ENCODE measurements around the gene AXDND1.
"Not testable (repeated sequence)": the region's sequence is repeated elsewhere in the genome, so short reads cannot be mapped to it uniquely, and the experiment has no call there.

AXDND1 gene

DNA sequence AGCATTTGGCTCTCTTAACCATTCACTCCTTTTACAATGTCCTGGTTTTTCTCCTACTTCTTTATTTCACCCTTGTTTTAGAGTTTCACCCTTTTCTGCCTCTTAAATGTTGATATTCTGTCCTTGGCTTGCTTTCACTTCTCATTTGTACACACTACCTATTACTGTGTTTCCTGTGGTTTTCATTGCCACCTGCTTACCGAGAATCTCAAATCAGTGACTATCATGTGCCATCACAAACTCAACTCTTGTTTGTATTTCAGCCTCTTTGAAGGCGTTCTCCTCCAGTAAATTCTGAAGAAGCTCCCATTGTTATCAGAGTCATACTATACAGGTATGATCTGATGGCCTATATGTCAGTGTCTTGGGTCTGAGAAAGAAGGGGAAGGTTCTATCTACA, 144.3 kb downstream of the AXDND1 start:
- Histone ChIP-seq H3K27ac (no peak overlapping the region), H3K9me3 (no peaks in the 10 kb centered on the region), H3K4me3 (no peak overlapping the region), H3K4me1 (no peaks in the 10 kb centered on the region), H3K27me3 (no peaks in the 10 kb centered on the region), H3K36me3 (no peaks in the 10 kb centered on the region)
- intact Hi-C loops (cut with DNase I; ENCODE audit: low total_unique reads): no loop called here
- no peak for DNase-seq
- TF ChIP-seq, protein P1, sequence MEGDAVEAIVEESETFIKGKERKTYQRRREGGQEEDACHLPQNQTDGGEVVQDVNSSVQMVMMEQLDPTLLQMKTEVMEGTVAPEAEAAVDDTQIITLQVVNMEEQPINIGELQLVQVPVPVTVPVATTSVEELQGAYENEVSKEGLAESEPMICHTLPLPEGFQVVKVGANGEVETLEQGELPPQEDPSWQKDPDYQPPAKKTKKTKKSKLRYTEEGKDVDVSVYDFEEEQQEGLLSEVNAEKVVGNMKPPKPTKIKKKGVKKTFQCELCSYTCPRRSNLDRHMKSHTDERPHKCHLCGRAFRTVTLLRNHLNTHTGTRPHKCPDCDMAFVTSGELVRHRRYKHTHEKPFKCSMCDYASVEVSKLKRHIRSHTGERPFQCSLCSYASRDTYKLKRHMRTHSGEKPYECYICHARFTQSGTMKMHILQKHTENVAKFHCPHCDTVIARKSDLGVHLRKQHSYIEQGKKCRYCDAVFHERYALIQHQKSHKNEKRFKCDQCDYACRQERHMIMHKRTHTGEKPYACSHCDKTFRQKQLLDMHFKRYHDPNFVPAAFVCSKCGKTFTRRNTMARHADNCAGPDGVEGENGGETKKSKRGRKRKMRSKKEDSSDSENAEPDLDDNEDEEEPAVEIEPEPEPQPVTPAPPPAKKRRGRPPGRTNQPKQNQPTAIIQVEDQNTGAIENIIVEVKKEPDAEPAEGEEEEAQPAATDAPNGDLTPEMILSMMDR (IDR thresholded peaks at IDR 0.05): no peak

- no peak overlapping the region for H3K27ac ChIP-seq
- intact Hi-C loops (cut with DNase I; ENCODE audit: low total_unique reads): no loop called here
- no peaks in the 10 kb centered on the region for H3K27me3 ChIP-seq
- TF ChIP-seq, protein P1 (IDR thresholded peaks at IDR 0.05): no peak
- no peaks in the 10 kb centered on the region for H3K36me3 ChIP-seq
- no peaks in the 10 kb centered on the region for H3K4me1 ChIP-seq
- H3K4me3 ChIP-seq: no peak overlapping the region
- no peak for DNase-seq
- no peaks in the 10 kb centered on the region for H3K9me3 ChIP-seq
These were observed 151.4 kb downstream of the AXDND1 start for GRCh38 chr1:179516976-179517705.

DNA sequence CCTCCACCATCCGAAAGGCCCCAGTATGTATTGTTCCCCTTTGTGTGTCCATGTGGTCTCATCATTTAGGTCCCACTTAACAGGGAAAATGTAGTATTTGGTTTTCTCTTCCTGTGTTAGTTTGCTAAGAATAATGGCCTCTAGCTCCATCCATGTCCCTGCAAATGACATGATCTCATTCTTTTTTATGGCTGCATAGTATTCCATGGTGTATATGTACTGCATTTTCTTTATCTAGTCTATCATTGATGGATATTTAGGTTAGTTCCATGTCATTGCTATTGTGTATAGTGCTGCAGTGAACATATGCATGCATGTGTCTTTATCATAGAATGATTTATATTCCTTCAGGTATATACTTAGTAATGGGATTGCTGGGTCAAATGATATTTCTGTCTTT, 152.8 kb downstream of the AXDND1 start:
- intact Hi-C loops (cut with DNase I; ENCODE audit: low total_unique reads); H3K36me3 ChIP-seq; H3K27ac ChIP-seq; H3K9me3 ChIP-seq; H3K4me1 ChIP-seq; H3K27me3 ChIP-seq; H3K4me3 ChIP-seq; DNase-seq: not testable (repeated sequence)

DNA sequence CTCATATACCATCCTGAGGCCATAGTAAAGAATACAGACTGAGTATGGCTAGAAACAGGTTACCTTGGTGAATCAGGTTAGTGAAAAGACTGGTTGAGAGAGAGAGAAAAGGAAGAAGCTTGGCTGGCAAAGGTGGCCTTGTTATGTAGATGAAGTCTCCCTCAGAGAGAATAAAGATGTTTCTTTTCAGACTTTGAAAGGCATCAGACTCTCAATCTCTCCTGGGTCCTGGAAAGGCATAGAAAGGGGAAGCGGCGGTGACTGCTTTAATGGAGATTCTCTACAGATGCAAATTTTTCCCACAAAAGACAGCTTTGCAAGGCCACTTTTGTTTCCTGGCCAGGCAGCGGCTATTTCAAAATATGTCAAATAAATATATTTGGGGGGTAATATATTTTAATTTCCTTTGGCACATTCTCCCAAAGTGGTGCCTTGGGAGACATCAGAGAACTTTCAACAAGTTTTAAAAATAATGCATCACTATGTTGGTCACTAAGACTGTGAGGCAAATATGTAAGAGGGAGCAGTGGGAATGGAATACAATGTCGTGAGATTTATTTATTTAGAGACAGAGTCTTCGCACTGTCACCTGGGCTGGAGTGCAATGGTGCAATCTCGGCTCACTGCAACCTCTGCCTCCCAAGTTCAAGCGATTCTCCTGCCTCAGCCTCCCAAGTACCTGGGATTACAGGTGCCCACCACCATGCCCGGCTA, 163.9 kb downstream of the AXDND1 start:
- Histone ChIP-seq H3K4me3 (no peak overlapping the region), H3K4me1 (no peaks in the 10 kb centered on the region), H3K27ac (no peak overlapping the region), H3K27me3 (no peaks in the 10 kb centered on the region), H3K36me3 (no peaks in the 10 kb centered on the region), H3K9me3 (no peaks in the 10 kb centered on the region)
- intact Hi-C loops (cut with DNase I; ENCODE audit: low total_unique reads): no loop called here
- TF ChIP-seq, protein P1 (IDR thresholded peaks at IDR 0.05): no peak
- DNase-seq: no peak

DNA sequence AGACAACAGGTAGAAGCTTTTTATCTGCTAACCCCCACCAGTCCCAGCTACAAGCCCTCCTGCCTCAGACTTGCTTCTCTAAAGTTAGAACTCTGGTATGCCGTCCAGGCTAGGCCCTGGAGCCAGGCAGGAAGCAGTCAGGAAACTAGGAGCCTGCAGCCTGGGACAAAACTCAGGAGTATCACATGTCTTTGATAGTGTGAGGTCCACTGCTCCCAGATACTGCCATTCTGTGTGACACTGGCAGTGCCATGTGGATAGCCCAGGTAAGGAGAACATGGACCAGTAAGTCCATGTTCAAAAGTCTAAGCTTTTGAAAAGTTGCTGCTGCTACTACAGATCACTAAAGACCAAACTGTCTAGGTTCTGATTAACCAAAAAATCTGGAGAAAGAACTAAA, 164.6 kb downstream of the AXDND1 start:
- H3K27me3 ChIP-seq: no peaks in the 10 kb centered on the region
- H3K4me3 ChIP-seq: no peak overlapping the region
- no peaks in the 10 kb centered on the region for H3K4me1 ChIP-seq
- H3K27ac ChIP-seq: no peak overlapping the region
- H3K9me3 ChIP-seq: no peaks in the 10 kb centered on the region
- intact Hi-C loops (cut with DNase I; ENCODE audit: low total_unique reads): no loop called here
- no peaks in the 10 kb centered on the region for H3K36me3 ChIP-seq
- TF ChIP-seq, protein P1 (IDR thresholded peaks at IDR 0.05): no peak
- DNase-seq: no peak

DNA sequence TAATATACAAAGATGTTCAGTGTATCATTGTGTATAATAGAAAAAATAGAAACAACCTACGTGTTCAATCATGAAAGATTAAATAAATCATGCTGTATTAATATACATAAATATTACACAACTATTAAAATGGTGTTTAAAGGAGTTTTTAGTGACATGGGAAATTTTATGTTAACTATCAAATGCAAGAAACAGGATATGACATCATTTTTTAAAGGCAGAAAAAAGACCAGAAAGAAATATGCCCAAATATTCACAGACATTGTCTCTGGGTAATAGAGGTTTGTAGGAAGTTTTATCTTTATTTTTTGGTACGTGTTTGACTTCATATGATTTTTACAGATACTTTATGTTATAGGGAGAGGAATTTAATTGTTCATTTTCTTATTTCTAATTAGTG, 176.0 kb downstream of the AXDND1 start:
- Histone ChIP-seq H3K36me3 (no peaks in the 10 kb centered on the region), H3K27me3 (no peaks in the 10 kb centered on the region), H3K27ac (no peak overlapping the region), H3K4me1 (no peaks in the 10 kb centered on the region), H3K4me3 (no peak overlapping the region), H3K9me3 (peaks cover 0 to 3% (median 0%) of the 10 kb centered on the region in 3 donors)
- no peak for DNase-seq
- intact Hi-C loops (cut with DNase I; ENCODE audit: low total_unique reads): no loop called here
- TF ChIP-seq, protein P1 (IDR thresholded peaks at IDR 0.05): no peak

Measured in tibial artery (tissue), 4 donors.